Epithelial cell of umbilical artery (primary cell): Measurements from ENCODE around the gene PDLIM1. TPM values are rescaled to one million over a fixed set of nuclear protein-coding genes. Genes with fewer than 3 reads are reported as not detected.

ENCODE experiments used
- total RNA-seq: library from RNA; depleted of rRNA; stranded (reverse); fragments of >200 nt; gene quantifications from 2 replicates; pipeline ENCODE4 v1.2.3, GENCODE V29; 2014

The PDLIM1 gene
- 20.1 and 32.7 TPM in 2 replicates for total RNA-seq

DNA sequence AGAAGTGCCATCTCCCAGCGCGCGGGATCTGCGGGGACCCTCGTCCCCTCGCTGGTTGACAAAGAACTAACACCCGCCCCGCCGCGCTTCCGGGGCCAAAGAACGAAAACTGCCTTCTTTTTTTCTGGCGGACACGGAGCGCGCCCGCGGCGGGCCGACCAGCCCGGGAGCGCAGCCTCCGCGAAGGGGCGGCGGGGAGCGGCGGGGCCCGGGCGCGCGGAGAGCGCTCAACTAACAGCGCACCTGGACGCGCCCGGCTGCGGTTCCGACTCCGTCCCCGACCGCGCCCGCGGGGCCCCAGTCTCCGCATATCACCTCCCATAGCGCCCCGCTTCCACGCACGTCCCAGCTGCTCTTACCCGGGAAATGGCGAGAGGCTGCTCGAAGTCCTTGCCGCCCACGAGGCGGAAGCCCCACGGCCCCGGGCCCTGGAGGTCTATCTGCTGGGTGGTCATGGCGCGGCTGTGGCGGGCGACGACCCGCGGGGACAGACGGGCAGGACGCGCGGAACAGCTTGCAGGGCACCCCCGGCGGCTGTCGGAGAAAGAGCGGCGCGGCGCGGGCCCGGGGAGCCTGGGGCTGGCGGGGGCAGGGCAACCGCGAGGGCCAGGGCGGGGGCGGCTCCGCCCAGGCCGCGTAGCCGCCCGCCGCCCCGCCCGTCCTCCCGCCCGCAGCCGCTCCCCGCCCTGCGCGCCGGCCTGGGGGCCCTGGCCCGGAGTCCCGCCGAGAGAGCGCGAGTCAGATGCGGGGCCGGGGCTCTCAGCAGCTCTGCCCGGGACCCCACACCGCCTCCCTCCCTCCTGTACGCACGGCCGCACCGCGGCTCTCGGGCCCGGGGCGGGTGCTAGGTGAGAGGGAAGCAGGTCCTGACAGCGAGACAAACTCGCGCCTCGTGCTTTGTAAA, at the start of gene PDLIM1:
Gene PDLIM1 (minus strand): TSS at position 543 of the 904 bp plus-strand sequence. CDS start 88 bp downstream, at position 455.

GRCh38 chr10:95193944-95194343, 96.9 kb downstream of the PDLIM1 start, which contains the start of gene ACSM6:
Gene ACSM6 (plus strand): TSS chr10:95194238. CDS start chr10:95194486, 248 bp downstream.

Other genes starting within 250 kb of the PDLIM1 start
- not detected in 2 replicates for gene CYP2C8, start 221.5 kb downstream of the PDLIM1 start, total RNA-seq
- not detected in 2 replicates for gene ACSM6, start 96.8 kb downstream of the PDLIM1 start, total RNA-seq